NCI-H2171 treated with DMSO at 0.1 percent for 48 hours (cell line): ENCODE data around the gene EPB42.
"Not testable (repeated sequence)": the region's sequence is repeated elsewhere in the genome, so short reads cannot be mapped to it uniquely, and the experiment has no call there.

ENCODE experiments used
- DNase-seq: peaks from one replicate; lab custom pipeline; 2025; lab: John Stamatoyannopoulos, UW

Gene EPB42

GRCh38 chr15:43241100-43241499 is 20.3 kb upstream of the EPB42 start:
- no peak for DNase-seq

- no peak for DNase-seq
Observed at GRCh38 chr15:43239732-43240491, 19.1 kb upstream of the EPB42 start.

- no peak for DNase-seq
Observed at GRCh38 chr15:43238671-43239131, 17.9 kb upstream of the EPB42 start.

GRCh38 chr15:43237842-43238470 is 17.1 kb upstream of the EPB42 start:
- DNase-seq: no peak

GRCh38 chr15:43235536-43235935 is 14.7 kb upstream of the EPB42 start:
- no peak for DNase-seq

GRCh38 chr15:43232289-43232874 is 11.6 kb upstream of the EPB42 start:
- no peak for DNase-seq

GRCh38 chr15:43230640-43231115 is 9.9 kb upstream of the EPB42 start:
- DNase-seq: no peak

- DNase-seq: no peak
Observed at GRCh38 chr15:43229977-43230376, 9.2 kb upstream of the EPB42 start.

GRCh38 chr15:43226436-43227305 is 5.9 kb upstream of the EPB42 start:
- no peak for DNase-seq

- DNase-seq: not testable (repeated sequence)
Observed at GRCh38 chr15:43225950-43226255, 5.1 kb upstream of the EPB42 start.

- peak; percentile 39 for DNase-seq
Observed at GRCh38 chr15:43225201-43225949, 4.6 kb upstream of the EPB42 start.

GRCh38 chr15:43221422-43221821 is 604 bp upstream of the EPB42 start:
- no peak for DNase-seq

- DNase-seq: no peak
Observed at GRCh38 chr15:43219929-43220928, 589 bp downstream of the EPB42 start.

GRCh38 chr15:43218908-43219706 is 1.7 kb downstream of the EPB42 start:
- no peak for DNase-seq

GRCh38 chr15:43215961-43216360 is 4.9 kb downstream of the EPB42 start:
- no peak for DNase-seq

- no peak for DNase-seq
Observed at GRCh38 chr15:43214592-43215295, 6.1 kb downstream of the EPB42 start.

GRCh38 chr15:43214169-43214568 is 6.6 kb downstream of the EPB42 start:
- DNase-seq: no peak

- DNase-seq: no peak
Observed at GRCh38 chr15:43213466-43213865, 7.4 kb downstream of the EPB42 start.

GRCh38 chr15:43212951-43213350 is 7.9 kb downstream of the EPB42 start:
- no peak for DNase-seq
